Prostate gland (tissue), 2 donors: ENCODE data around the gene NKD2. TPM values are rescaled to one million over a fixed set of nuclear protein-coding genes. Genes with fewer than 3 reads are reported as not detected.

Source experiments
- DNase-seq: peaks from one replicate; pipeline ENCODE4 v3.0.0-alpha.2; 2019; ENCODE audit warnings: low spot score
- H3K27ac ChIP-seq, 2 donors: fragments of 200-600 bp; sonication (generic); 2 replicates each; pipeline ENCODE4 v1.5.1; 2017 to 2019
- H3K27me3 ChIP-seq: fragments of 200-600 bp; sonication (generic); replicated peaks from 2 replicates; pipeline ENCODE4 v1.5.1; 2019; ENCODE audit not compliant: insufficient read depth
- H3K36me3 ChIP-seq, 2 donors: fragments of 200-600 bp; sonication (generic); 1 replicate in 1 of 2; 2 replicates in 1 of 2; pipeline versions ENCODE4 v1.5.1 to v1.8.1; 2017 to 2019
- H3K4me1 ChIP-seq: fragments of 200-600 bp; sonication (generic); replicated peaks from 2 replicates; pipeline ENCODE4 v1.5.1; 2019
- H3K4me3 ChIP-seq, 2 donors: fragments of 200-600 bp; sonication (generic); 2 replicates each; pipeline ENCODE4 v1.5.1; 2017 to 2019
- H3K9me3 ChIP-seq: fragments of 200-600 bp; sonication (generic); 2 replicates; pipeline ENCODE4 v1.5.1; 2017
- POLR2A ChIP-seq: fragments of 450-650 bp; IDR thresholded peaks from one replicate; pipeline ENCODE4 v1.6.1; 2016; ENCODE audit warnings: antibody characterized with exemption, mild to moderate bottlenecking
- POLR2AphosphoS5 ChIP-seq: sonication (generic); formaldehyde crosslinking; IDR thresholded peaks from one replicate; pipeline ENCODE4 v1.6.1; 2017; ENCODE audit warnings: antibody characterized with exemption
- WGBS: methylation state at CpG from one replicate; pipeline ENCODE4 v1.1.5; 2018; 5-methylcytosine and 5-hydroxymethylcytosine counted together
- intact Hi-C: fragments of 100-400 bp; cut with DNase I; formaldehyde crosslinking; loops from one replicate; pipeline ENCODE4 v1.14.2; 2022
- total RNA-seq, 2 donors: library from RNA; depleted of rRNA; stranded (reverse); fragments of >200 nt; gene quantifications; one replicate each; pipeline ENCODE4 v1.1.0, GENCODE V29; 2016
- TF ChIP-seq, protein P1 (sequence below), 4 experiments: fragments of 200-600 bp in 2 of 4; fragments of 450-650 bp in 2 of 4; sonication (generic) in 2 of 4; IDR thresholded peaks; 1 replicate in 3 of 4; 2 replicates in 1 of 4; pipeline ENCODE4 v1.5.1; 2016 to 2019; ENCODE audit warnings: antibody characterized with exemption in 4 of 4, mild to moderate bottlenecking in 2 of 4, moderate library complexity in 2 of 4

Gene NKD2
- total RNA-seq, 2 donors from 2014 or later, result 2.9 to 22.1 TPM

DNA sequence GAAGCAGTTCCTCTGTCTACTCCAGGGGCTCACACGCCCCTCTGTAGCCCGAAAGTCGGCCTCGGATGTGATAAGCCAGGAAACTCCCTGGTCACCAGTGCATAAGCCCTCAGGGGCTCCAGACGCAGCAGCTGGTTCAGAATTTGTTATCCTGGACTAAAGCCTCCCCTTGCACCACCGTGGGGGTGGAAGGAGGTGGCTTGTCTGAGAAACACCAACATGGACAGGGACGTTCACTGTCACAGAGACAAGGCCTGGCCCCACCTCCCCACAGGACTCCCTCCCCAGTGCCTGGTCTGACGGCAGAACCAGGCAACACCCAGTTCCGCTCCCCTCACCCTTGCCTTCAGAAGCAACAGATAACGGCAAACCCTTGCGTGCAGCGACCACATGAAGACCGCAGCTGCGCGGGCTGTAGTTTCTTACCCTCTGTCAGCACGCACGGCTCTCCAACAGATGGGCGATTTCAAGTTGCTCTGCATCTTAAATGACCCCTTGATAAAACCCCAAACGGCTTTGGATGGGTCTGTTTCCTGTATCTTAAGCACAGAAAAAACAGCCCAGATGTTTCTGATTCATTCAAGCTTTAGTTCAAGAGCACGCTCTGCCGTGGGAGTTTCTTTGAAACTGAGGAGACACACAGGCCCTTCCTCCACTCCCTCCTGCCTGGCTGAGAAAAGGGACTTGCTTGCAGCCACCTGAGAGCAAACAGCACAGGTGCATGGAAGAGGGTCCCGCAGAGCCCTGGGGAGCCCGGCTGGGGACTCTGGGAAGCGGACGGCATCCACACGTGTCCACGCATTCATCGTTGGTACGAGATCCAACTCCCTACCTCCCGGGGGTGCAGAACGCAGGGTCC is 44.7 kb upstream of the NKD2 start:
- Histone ChIP-seq H3K27me3 (no peaks in the 10 kb centered on the region), H3K36me3 (no peaks in the 10 kb centered on the region), H3K4me3 (no peak overlapping the region), H3K4me1 (no peaks in the 10 kb centered on the region), H3K9me3 (no peaks in the 10 kb centered on the region), H3K27ac (no peak overlapping the region)
- TF ChIP-seq POLR2A (no peak), POLR2AphosphoS5 (no peak)
- TF ChIP-seq, protein P1, sequence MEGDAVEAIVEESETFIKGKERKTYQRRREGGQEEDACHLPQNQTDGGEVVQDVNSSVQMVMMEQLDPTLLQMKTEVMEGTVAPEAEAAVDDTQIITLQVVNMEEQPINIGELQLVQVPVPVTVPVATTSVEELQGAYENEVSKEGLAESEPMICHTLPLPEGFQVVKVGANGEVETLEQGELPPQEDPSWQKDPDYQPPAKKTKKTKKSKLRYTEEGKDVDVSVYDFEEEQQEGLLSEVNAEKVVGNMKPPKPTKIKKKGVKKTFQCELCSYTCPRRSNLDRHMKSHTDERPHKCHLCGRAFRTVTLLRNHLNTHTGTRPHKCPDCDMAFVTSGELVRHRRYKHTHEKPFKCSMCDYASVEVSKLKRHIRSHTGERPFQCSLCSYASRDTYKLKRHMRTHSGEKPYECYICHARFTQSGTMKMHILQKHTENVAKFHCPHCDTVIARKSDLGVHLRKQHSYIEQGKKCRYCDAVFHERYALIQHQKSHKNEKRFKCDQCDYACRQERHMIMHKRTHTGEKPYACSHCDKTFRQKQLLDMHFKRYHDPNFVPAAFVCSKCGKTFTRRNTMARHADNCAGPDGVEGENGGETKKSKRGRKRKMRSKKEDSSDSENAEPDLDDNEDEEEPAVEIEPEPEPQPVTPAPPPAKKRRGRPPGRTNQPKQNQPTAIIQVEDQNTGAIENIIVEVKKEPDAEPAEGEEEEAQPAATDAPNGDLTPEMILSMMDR (IDR thresholded peaks at IDR 0.05), result no peak
- WGBS, result 75% methylated on average over 31 of the region's 31 CpGs
- no peak for DNase-seq
- intact Hi-C loops, result loop anchor here (2.0 kb wide), 1 partner anchor 41 kb away; no protein-coding TSS in a partner anchor

- intact Hi-C loops, result loop anchor here (2.0 kb wide), 1 partner anchor 40 kb away; no protein-coding TSS in a partner anchor
- H3K27me3 ChIP-seq, result no peaks in the 10 kb centered on the region
- TF ChIP-seq POLR2A, result no peak
- TF ChIP-seq, protein P1 (IDR thresholded peaks at IDR 0.05), result no peak
These were observed 43.8 kb upstream of the NKD2 start for GRCh38 chr5:964821-965220.

DNA sequence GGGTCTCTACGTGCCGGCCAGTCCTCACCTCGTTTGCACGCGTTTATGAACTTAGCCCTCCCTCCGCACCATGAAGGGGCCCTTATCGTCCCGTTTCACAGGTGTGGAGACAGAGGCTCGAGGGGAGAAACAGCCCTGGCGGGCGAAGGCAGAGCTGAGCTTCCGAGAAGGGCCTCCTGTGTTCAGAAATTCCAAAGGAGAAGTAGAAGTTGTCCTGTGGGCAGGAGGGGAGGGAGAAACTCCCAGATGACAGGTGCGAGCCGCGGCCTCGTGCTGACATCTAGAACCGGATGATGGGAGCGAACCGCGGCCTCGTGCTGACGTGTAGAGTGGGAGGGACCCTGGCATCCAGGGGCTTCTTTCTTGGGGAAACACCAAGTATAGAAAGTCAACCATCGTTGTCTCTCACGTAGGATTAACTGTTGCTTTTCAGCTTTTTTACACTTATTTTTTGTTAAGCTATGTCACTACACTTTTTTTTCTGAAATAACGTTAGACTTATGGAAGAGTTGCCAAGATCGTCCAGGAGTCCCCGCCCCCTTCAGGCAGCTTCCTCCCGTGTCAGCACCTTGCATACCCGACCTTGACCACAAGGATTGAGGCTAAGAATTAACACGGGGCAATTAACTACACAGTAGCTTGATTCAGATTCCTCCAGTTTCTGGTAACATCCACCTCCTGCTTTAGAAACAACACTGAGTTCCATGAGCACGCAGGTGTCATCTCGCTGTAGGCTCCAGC is 42.8 kb upstream of the NKD2 start:
- Histone ChIP-seq H3K27me3 (no peaks in the 10 kb centered on the region), H3K9me3 (no peaks in the 10 kb centered on the region), H3K27ac (no peak overlapping the region), H3K36me3 (no peaks in the 10 kb centered on the region), H3K4me1 (no peaks in the 10 kb centered on the region), H3K4me3 (no peak overlapping the region)
- intact Hi-C loops, result loop anchor here (2.0 kb wide), 1 partner anchor 39 kb away; no protein-coding TSS in a partner anchor
- 82% methylated on average over 32 of the region's 32 CpGs for WGBS
- no peak for DNase-seq
- TF ChIP-seq, protein P1 (IDR thresholded peaks at IDR 0.05), result no peak
- no peak for TF ChIP-seq POLR2A
- no peak for TF ChIP-seq POLR2AphosphoS5

More at GRCh38 chr5:964821-965220, 43.8 kb upstream of the NKD2 start:
- Histone ChIP-seq H3K27ac (no peak overlapping the region), H3K9me3 (no peaks in the 10 kb centered on the region), H3K4me1 (no peaks in the 10 kb centered on the region), H3K36me3 (no peaks in the 10 kb centered on the region), H3K4me3 (no peak overlapping the region)
- no peak for DNase-seq
- WGBS, result 76% methylated on average over 10 of the region's 10 CpGs

- H3K27me3 ChIP-seq, result no peaks in the 10 kb centered on the region
These were observed 42.3 kb upstream of the NKD2 start for GRCh38 chr5:966345-966710.

More at GRCh38 chr5:966345-966710, 42.3 kb upstream of the NKD2 start:
- intact Hi-C loops, result no loop called here
- Histone ChIP-seq H3K4me1 (no peaks in the 10 kb centered on the region), H3K4me3 (no peak overlapping the region), H3K36me3 (no peaks in the 10 kb centered on the region), H3K27ac (no peak overlapping the region), H3K9me3 (no peaks in the 10 kb centered on the region)
- 77% methylated on average over 9 of the region's 9 CpGs for WGBS
- TF ChIP-seq POLR2AphosphoS5 (no peak), POLR2A (no peak)
- TF ChIP-seq, protein P1 (IDR thresholded peaks at IDR 0.05), result no peak
- DNase-seq, result no peak
